Lung (tissue), 12 donors: ENCODE measurements around the gene MAMDC4. TPM values are rescaled to one million over a fixed set of nuclear protein-coding genes. Genes with fewer than 3 reads are reported as not detected.
"Not testable (repeated sequence)": the region's sequence is repeated elsewhere in the genome, so short reads cannot be mapped to it uniquely, and the experiment has no call there.

ENCODE experiments used
- ATAC-seq: fragments of 200-7000 bp; cut with Tn5 transposase; one replicate; pipeline ENCODE4 v1.9.1; 2020; ENCODE audit warnings: moderate number of reproducible peaks; ENCODE audit not compliant: insufficient read depth, low FRiP score
- DNase-seq, 3 donors: peaks; one replicate each; pipeline ENCODE4 v3.0.0-alpha.2; 2013 to 2017
- H3K27ac ChIP-seq, 2 donors: one replicate each; pipeline ENCODE4 v1.5.1; 2013; ENCODE audit warnings: mild to moderate bottlenecking in 2 of 2, moderate library complexity in 2 of 2, control low read depth in 1 of 2, inconsistent platforms in 1 of 2, low read depth in 1 of 2, low read length in 1 of 2
- H3K27me3 ChIP-seq, 3 donors: one replicate each; pipeline ENCODE4 v1.5.1; 2013; ENCODE audit warnings: low read length in 2 of 3; ENCODE audit not compliant: control insufficient read depth in 3 of 3, insufficient read depth in 3 of 3
- H3K36me3 ChIP-seq, 4 donors: one replicate each; pipeline ENCODE4 v1.5.1; 2013; ENCODE audit warnings: low read length in 4 of 4, mild to moderate bottlenecking in 1 of 4, moderate library complexity in 1 of 4; ENCODE audit not compliant: control insufficient read depth in 4 of 4, insufficient read depth in 4 of 4
- H3K4me1 ChIP-seq, 5 donors: one replicate each; pipeline ENCODE4 v1.5.1; 2013; ENCODE audit warnings: low read length in 5 of 5, mild to moderate bottlenecking in 2 of 5, moderate library complexity in 1 of 5; ENCODE audit not compliant: control insufficient read depth in 5 of 5, insufficient read depth in 5 of 5
- H3K4me3 ChIP-seq: one replicate; pipeline ENCODE4 v1.5.1; 2013; ENCODE audit warnings: mild to moderate bottlenecking, control low read depth, moderate library complexity
- H3K9ac ChIP-seq, 2 donors: one replicate each; pipeline ENCODE4 v1.5.1; 2013; ENCODE audit warnings: low read length in 2 of 2, control low read depth in 1 of 2; ENCODE audit not compliant: insufficient read depth in 1 of 2
- H3K9me3 ChIP-seq, 4 donors: one replicate each; pipeline ENCODE4 v1.5.1; 2013; ENCODE audit warnings: low read length in 3 of 4, mild to moderate bottlenecking in 1 of 4, moderate library complexity in 1 of 4; ENCODE audit not compliant: control insufficient read depth in 4 of 4, insufficient read depth in 3 of 4
- CTCF ChIP-seq: IDR thresholded peaks from 2 replicates; pipeline ENCODE4 v1.5.1; 2012; ENCODE audit warnings: mild to moderate bottlenecking; ENCODE audit errors: control extremely low read depth, extremely low read depth
- WGBS, 2 donors: extraction: QIAGEN DNeasy Blood & Tissue Kit; methylation state at CpG; one replicate each; pipeline ENCODE4 v1.1.7; 2013; 5-methylcytosine and 5-hydroxymethylcytosine counted together
- polyA plus RNA-seq, 2 donors: library from polyadenylated mRNA; stranded (reverse); fragments of 200-250 nt; gene quantifications; one replicate each; pipeline ENCODE4 v1.2.1, GENCODE V29; 2013
- total RNA-seq, 2 donors: library from RNA; depleted of rRNA in 1 of 2; stranded (reverse); fragments of >200 nt in 1 of 2; gene quantifications; one replicate each; pipeline ENCODE4 v1.2.1, GENCODE V29; 2014 to 2021
- donor health status: control.
- donor health status: control.
- donor health status: Bipolar disorder and iron deficiency.
- donor health status: healthy.
- donor health status: DM: yes; HTN: yes; CAD: no.

Gene MAMDC4
- total and polyA plus RNA-seq, 4 donors: 5.6 to 13.2 (median 7.1) TPM

- ATAC-seq (no peak), DNase-seq (peak; percentile 53 to 70 (median 65))
- 77 to 80% methylated on average over 28 of the region's 28 CpGs for WGBS, 2 donors
- Histone ChIP-seq H3K36me3 (peaks cover 0 to 33% (median 2%) of the 10 kb centered on the region in 4 donors), H3K9me3 (peaks cover 0 to 1% (median 0%) of the 10 kb centered on the region in 4 donors), H3K27me3 (peaks cover 3 to 11% (median 4%) of the 10 kb centered on the region in 3 donors), H3K4me1 (peaks cover 0 to 23% (median 10%) of the 10 kb centered on the region in 5 donors), H3K9ac (no peak overlapping the region), H3K27ac (no peak overlapping the region), H3K4me3 (no peak overlapping the region)
- no peak for TF ChIP-seq CTCF
Measured at GRCh38 chr9:136840877-136841645, 11.1 kb upstream of the MAMDC4 start.

- 53 to 59% methylated on average over 16 of the region's 16 CpGs for WGBS, 2 donors
- Histone ChIP-seq H3K4me1 (peaks cover 0 to 23% (median 10%) of the 10 kb centered on the region in 5 donors), H3K27me3 (peaks cover 3 to 16% (median 8%) of the 10 kb centered on the region in 3 donors), H3K36me3 (peaks cover 0 to 30% (median 2%) of the 10 kb centered on the region in 4 donors)
- not testable (repeated sequence) for H3K4me3 ChIP-seq, H3K9ac ChIP-seq, H3K27ac ChIP-seq, ATAC-seq, DNase-seq, H3K9me3 ChIP-seq
Measured at GRCh38 chr9:136841646-136842379, 10.3 kb upstream of the MAMDC4 start.

GRCh38 chr9:136842380-136842948, 9.7 kb upstream of the MAMDC4 start, which contains the start of gene AJM1:
AJM1 (plus strand) TSS chr9:136842478; CDS start chr9:136844415, 1,937 bp downstream.
- Histone ChIP-seq H3K36me3 (peaks cover 0 to 30% (median 2%) of the 10 kb centered on the region in 4 donors), H3K4me1 (peaks cover 0 to 23% (median 12%) of the 10 kb centered on the region in 5 donors), H3K27me3 (peaks cover 3 to 17% (median 8%) of the 10 kb centered on the region in 3 donors)
- WGBS, 2 donors: 1% methylated on average over 21 to 24 of the region's 27 CpGs
- TF ChIP-seq CTCF: peak; percentile 69
- not testable (repeated sequence) for H3K27ac ChIP-seq, H3K4me3 ChIP-seq, H3K9me3 ChIP-seq, H3K9ac ChIP-seq
- DNase-seq (peak; percentile 78 to 84 (median 83)), ATAC-seq (peak; percentile 78)

GRCh38 chr9:136843159-136843800, 8.9 kb upstream of the MAMDC4 start:
- H3K4me1 ChIP-seq: peaks cover 2 to 30% (median 13%) of the 10 kb centered on the region in 5 donors
- ATAC-seq, H3K9ac ChIP-seq, H3K27ac ChIP-seq, H3K9me3 ChIP-seq, DNase-seq, H3K4me3 ChIP-seq: not testable (repeated sequence)
- peaks cover 3 to 21% (median 8%) of the 10 kb centered on the region in 3 donors for H3K27me3 ChIP-seq
- 15 to 17% methylated on average over 20 to 21 of the region's 21 CpGs for WGBS, 2 donors
- peaks cover 0 to 24% (median 2%) of the 10 kb centered on the region in 4 donors for H3K36me3 ChIP-seq

GRCh38 chr9:136843801-136844740, 8.1 kb upstream of the MAMDC4 start:
- not testable (repeated sequence) for H3K4me3 ChIP-seq, H3K9ac ChIP-seq, H3K27ac ChIP-seq, H3K9me3 ChIP-seq, ATAC-seq
- Histone ChIP-seq H3K36me3 (peaks cover 0 to 16% (median 2%) of the 10 kb centered on the region in 4 donors), H3K27me3 (peaks cover 3 to 21% (median 8%) of the 10 kb centered on the region in 3 donors), H3K4me1 (peaks cover 2 to 31% (median 13%) of the 10 kb centered on the region in 5 donors)
- peak in 1 of 3 donors; percentile 63 for DNase-seq
- WGBS, 2 donors: 5 to 6% methylated on average over 61 to 99 of the region's 99 CpGs
